H1 (cell line): Measurements from ENCODE around the gene NFKBIL1.

ENCODE experiments used
- ATF3 ChIP-seq: IDR thresholded peaks from 2 replicates; pipeline ENCODE4 v1.6.1; 2011; ENCODE audit warnings: low read depth, mild to moderate bottlenecking, low read length; ENCODE audit not compliant: insufficient read depth
- CBX8 ChIP-seq: fragments of 300-800, 300-1000 bp; sonication (generic); IDR thresholded peaks from 2 replicates; pipeline ENCODE4 v1.7.1; 2016; ENCODE audit warnings: low read depth, low read length, borderline replicate concordance
- CREB1 ChIP-seq: IDR thresholded peaks from 2 replicates; pipeline ENCODE4 v1.6.1; 2012; ENCODE audit warnings: inconsistent platforms
- EP300 ChIP-seq, 2 experiments: IDR thresholded peaks; 1 replicate in 1 of 2; 2 replicates in 1 of 2; pipeline ENCODE4 v1.6.1; 2011 to 2012; ENCODE audit warnings: low read depth in 2 of 2, low read length in 2 of 2, mild to moderate bottlenecking in 2 of 2, borderline replicate concordance in 1 of 2, inconsistent platforms in 1 of 2, moderate library complexity in 1 of 2
- HDAC6 ChIP-seq: IDR thresholded peaks from one replicate; pipeline ENCODE4 v1.7.1; 2012; ENCODE audit warnings: low read depth, mild to moderate bottlenecking, inconsistent platforms, low read length, moderate library complexity
- KDM4A ChIP-seq: IDR thresholded peaks from one replicate; pipeline ENCODE4 v1.7.1; 2012; ENCODE audit warnings: low read depth, mild to moderate bottlenecking, moderate library complexity, low read length, inconsistent platforms; ENCODE audit not compliant: severe bottlenecking
- KDM5A ChIP-seq: fragments of 200-600 bp; IDR thresholded peaks from 2 replicates; pipeline ENCODE4 v1.7.1; 2012; ENCODE audit warnings: mild to moderate bottlenecking, low read length, inconsistent platforms, mixed read lengths
- SRF ChIP-seq: IDR thresholded peaks from 2 replicates; pipeline ENCODE4 v1.6.1; 2011; ENCODE audit warnings: mild to moderate bottlenecking, low read depth, low read length, moderate library complexity
- TF ChIP-seq, protein P1 (sequence below): fragments of 300-600 bp; sonication (generic); IDR thresholded peaks from 2 replicates; pipeline ENCODE4 v1.7.1; 2012; ENCODE audit warnings: low read length, moderate library complexity, mild to moderate bottlenecking, inconsistent platforms; ENCODE audit not compliant: insufficient replicate concordance

DNA sequence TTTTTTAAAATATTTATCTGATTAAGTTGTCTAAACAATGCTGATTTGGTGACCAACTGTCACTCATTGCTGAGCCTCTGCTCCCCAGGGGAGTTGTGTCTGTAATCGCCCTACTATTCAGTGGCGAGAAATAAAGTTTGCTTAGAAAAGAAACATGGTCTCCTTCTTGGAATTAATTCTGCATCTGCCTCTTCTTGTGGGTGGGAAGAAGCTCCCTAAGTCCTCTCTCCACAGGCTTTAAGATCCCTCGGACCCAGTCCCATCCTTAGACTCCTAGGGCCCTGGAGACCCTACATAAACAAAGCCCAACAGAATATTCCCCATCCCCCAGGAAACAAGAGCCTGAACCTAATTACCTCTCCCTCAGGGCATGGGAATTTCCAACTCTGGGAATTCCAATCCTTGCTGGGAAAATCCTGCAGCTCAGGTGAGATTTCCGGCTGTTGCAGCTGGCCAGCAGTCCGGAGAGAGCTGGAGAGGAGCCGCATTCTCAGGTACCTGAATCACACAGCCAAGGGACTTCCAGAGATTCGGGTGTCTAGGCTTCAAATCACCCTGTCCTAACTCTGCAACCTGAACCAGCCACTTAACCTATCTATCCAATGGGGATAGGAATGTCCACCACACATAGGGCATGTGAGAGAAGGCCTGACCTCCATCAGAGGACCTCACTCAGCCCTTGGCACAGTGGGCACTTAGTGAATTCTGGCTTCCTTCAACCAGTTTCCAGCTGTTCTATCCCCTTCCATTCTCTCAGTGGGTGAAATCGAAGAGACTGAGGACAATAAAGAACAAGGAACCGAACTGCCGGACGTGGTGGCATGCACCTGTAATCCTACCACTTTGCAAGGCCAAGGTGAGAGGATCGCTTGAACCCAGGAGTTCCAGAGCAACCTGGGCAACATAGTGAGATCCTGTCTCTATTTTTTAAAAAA is 31.0 kb downstream of the NFKBIL1 start:
- TF ChIP-seq KDM4A (no peak), CBX8 (no peak), SRF (no peak), HDAC6 (no peak), EP300 (IDR thresholded peaks at IDR 0.05; ENCODE audit: borderline replicate concordance in 1 of 2, low read depth in 2 of 2, low read length in 2 of 2) (no peak), ATF3 (no peak), KDM5A (no peak), CREB1 (no peak)
- TF ChIP-seq, protein P1, sequence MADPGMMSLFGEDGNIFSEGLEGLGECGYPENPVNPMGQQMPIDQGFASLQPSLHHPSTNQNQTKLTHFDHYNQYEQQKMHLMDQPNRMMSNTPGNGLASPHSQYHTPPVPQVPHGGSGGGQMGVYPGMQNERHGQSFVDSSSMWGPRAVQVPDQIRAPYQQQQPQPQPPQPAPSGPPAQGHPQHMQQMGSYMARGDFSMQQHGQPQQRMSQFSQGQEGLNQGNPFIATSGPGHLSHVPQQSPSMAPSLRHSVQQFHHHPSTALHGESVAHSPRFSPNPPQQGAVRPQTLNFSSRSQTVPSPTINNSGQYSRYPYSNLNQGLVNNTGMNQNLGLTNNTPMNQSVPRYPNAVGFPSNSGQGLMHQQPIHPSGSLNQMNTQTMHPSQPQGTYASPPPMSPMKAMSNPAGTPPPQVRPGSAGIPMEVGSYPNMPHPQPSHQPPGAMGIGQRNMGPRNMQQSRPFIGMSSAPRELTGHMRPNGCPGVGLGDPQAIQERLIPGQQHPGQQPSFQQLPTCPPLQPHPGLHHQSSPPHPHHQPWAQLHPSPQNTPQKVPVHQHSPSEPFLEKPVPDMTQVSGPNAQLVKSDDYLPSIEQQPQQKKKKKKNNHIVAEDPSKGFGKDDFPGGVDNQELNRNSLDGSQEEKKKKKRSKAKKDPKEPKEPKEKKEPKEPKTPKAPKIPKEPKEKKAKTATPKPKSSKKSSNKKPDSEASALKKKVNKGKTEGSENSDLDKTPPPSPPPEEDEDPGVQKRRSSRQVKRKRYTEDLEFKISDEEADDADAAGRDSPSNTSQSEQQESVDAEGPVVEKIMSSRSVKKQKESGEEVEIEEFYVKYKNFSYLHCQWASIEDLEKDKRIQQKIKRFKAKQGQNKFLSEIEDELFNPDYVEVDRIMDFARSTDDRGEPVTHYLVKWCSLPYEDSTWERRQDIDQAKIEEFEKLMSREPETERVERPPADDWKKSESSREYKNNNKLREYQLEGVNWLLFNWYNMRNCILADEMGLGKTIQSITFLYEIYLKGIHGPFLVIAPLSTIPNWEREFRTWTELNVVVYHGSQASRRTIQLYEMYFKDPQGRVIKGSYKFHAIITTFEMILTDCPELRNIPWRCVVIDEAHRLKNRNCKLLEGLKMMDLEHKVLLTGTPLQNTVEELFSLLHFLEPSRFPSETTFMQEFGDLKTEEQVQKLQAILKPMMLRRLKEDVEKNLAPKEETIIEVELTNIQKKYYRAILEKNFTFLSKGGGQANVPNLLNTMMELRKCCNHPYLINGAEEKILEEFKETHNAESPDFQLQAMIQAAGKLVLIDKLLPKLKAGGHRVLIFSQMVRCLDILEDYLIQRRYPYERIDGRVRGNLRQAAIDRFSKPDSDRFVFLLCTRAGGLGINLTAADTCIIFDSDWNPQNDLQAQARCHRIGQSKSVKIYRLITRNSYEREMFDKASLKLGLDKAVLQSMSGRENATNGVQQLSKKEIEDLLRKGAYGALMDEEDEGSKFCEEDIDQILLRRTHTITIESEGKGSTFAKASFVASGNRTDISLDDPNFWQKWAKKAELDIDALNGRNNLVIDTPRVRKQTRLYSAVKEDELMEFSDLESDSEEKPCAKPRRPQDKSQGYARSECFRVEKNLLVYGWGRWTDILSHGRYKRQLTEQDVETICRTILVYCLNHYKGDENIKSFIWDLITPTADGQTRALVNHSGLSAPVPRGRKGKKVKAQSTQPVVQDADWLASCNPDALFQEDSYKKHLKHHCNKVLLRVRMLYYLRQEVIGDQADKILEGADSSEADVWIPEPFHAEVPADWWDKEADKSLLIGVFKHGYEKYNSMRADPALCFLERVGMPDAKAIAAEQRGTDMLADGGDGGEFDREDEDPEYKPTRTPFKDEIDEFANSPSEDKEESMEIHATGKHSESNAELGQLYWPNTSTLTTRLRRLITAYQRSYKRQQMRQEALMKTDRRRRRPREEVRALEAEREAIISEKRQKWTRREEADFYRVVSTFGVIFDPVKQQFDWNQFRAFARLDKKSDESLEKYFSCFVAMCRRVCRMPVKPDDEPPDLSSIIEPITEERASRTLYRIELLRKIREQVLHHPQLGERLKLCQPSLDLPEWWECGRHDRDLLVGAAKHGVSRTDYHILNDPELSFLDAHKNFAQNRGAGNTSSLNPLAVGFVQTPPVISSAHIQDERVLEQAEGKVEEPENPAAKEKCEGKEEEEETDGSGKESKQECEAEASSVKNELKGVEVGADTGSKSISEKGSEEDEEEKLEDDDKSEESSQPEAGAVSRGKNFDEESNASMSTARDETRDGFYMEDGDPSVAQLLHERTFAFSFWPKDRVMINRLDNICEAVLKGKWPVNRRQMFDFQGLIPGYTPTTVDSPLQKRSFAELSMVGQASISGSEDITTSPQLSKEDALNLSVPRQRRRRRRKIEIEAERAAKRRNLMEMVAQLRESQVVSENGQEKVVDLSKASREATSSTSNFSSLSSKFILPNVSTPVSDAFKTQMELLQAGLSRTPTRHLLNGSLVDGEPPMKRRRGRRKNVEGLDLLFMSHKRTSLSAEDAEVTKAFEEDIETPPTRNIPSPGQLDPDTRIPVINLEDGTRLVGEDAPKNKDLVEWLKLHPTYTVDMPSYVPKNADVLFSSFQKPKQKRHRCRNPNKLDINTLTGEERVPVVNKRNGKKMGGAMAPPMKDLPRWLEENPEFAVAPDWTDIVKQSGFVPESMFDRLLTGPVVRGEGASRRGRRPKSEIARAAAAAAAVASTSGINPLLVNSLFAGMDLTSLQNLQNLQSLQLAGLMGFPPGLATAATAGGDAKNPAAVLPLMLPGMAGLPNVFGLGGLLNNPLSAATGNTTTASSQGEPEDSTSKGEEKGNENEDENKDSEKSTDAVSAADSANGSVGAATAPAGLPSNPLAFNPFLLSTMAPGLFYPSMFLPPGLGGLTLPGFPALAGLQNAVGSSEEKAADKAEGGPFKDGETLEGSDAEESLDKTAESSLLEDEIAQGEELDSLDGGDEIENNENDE: no peak
